ENCODE results near the gene TNS4.

The TNS4 gene

GRCh38 chr17:40433551-40434415 lies 67.6 kb downstream of the TNS4 start:
- TF ChIP-seq CTCF (conservative IDR thresholded peaks at IDR 0.05): peak; percentile 68
- no peak for TF ChIP-seq ZFX (IDR thresholded peaks at IDR 0.05)
- no peak overlapping the region for H3K27ac ChIP-seq

- TF ChIP-seq CTCF (conservative IDR thresholded peaks at IDR 0.05): no peak
- no peak overlapping the region for H3K27ac ChIP-seq
Observed at GRCh38 chr17:40432864-40433528, 68.4 kb downstream of the TNS4 start.

- no peak for TF ChIP-seq ZFX (IDR thresholded peaks at IDR 0.05)
- no peak for TF ChIP-seq CTCF (conservative IDR thresholded peaks at IDR 0.05)
Observed at GRCh38 chr17:40431231-40431602, 70.2 kb downstream of the TNS4 start.

GRCh38 chr17:40430272-40431230 lies 70.9 kb downstream of the TNS4 start:
- TF ChIP-seq ZFX (IDR thresholded peaks at IDR 0.05): no peak
- no peak for TF ChIP-seq CTCF (conservative IDR thresholded peaks at IDR 0.05)
- H3K27ac ChIP-seq: no peak overlapping the region

More at GRCh38 chr17:40431231-40431602, 70.2 kb downstream of the TNS4 start:
- no peak overlapping the region for H3K27ac ChIP-seq

- TF ChIP-seq ZFX (IDR thresholded peaks at IDR 0.05): no peak
- no peak for TF ChIP-seq CTCF (conservative IDR thresholded peaks at IDR 0.05)
- no peak overlapping the region for H3K27ac ChIP-seq
Observed at GRCh38 chr17:40427002-40427491, 74.4 kb downstream of the TNS4 start.
